HS-5 (cell line): Measurements from ENCODE around the gene ING4.

Source experiments
- DNase-seq: peaks from one replicate; pipeline ENCODE4 v3.0.0-alpha.2; 2012; ENCODE audit warnings: low read depth

Gene ING4

GRCh38 chr12:6606331-6607131, 56.4 kb downstream of the ING4 start:
- no peak for DNase-seq

GRCh38 chr12:6605421-6606330, 57.2 kb downstream of the ING4 start:
- DNase-seq, result no peak

DNA sequence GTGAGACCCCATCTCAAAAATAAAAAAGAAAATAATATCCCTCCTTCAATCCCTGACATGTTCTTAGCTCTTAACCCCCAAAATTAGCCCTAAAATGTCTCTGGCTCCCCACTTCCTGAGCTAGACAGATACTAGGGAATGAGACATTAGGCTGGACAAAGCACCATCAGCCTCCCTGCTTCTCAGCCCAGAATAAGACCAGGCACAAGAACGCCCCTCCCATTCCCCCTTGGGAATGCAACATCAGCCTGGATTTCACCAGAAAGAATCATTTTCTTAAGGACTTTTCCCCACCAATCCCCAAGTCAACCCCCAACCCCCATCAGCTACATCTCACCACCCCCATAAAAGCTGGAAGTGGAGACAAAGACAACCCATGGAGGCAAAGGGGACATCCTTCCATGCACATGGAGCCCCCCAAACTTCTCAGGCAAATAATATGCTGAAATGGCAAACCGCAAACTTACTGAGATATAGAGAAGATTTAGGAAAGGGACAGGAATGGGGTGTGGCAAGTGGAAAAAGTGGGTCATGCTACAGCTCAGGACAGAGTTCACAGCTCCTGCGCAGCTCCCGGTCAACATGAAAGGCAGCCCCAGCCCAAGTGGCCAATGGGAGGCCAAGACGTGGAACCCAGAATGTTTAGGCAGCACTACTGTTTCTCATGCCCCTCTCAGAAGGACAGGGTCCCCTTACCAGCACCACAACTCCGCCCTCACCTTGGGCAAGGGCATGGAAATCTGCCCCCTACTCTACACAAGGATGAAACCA, 58.5 kb downstream of the ING4 start:
- no peak for DNase-seq

- DNase-seq, result no peak
Measured at GRCh38 chr12:6603095-6603567, 59.8 kb downstream of the ING4 start.

GRCh38 chr12:6602526-6602925, 60.4 kb downstream of the ING4 start:
- no peak for DNase-seq
